HepG2 (cell line): ENCODE results near the gene DNAJB11.

Experiments used
- CENPBD1 ChIP-seq: sonication (generic); formaldehyde crosslinking; IDR thresholded peaks from 2 replicates; pipeline ENCODE4 v1.8.0; 2022; ENCODE audit warnings: missing genetic modification reagents, low read depth, mild to moderate bottlenecking, borderline replicate concordance
- EZH2 ChIP-seq: conservative IDR thresholded peaks from 2 replicates; pipeline ENCODE4 v1.6.1; 2012; ENCODE audit warnings: mild to moderate bottlenecking, low read depth, low read length, moderate library complexity
- HOXA7 ChIP-seq: sonication (generic); formaldehyde crosslinking; IDR thresholded peaks from 2 replicates; pipeline ENCODE4 v1.8.1; 2022; ENCODE audit warnings: mild to moderate bottlenecking, missing genetic modification reagents, moderate library complexity
- JUN ChIP-seq: sonication (generic); formaldehyde crosslinking; IDR thresholded peaks from 2 replicates; pipeline ENCODE4 v1.4.0; 2020; ENCODE audit warnings: mild to moderate bottlenecking, missing genetic modification reagents
- SUZ12 ChIP-seq: fragments of 150-350 bp; IDR thresholded peaks from 2 replicates; pipeline ENCODE4 v1.6.1; 2014; ENCODE audit warnings: low read depth, low read length
- ZFP91 ChIP-seq: sonication (generic); formaldehyde crosslinking; IDR thresholded peaks from 2 replicates; pipeline ENCODE4 v1.9.0; 2022; ENCODE audit warnings: missing genetic modification reagents, mild to moderate bottlenecking, borderline replicate concordance
- ZNF850 ChIP-seq: sonication (generic); formaldehyde crosslinking; conservative IDR thresholded peaks from 2 replicates; pipeline ENCODE4 v1.9.0; 2021; ENCODE audit warnings: mild to moderate bottlenecking, missing genetic modification reagents
- ZSCAN29 ChIP-seq: sonication (generic); formaldehyde crosslinking; conservative IDR thresholded peaks from 2 replicates; pipeline ENCODE4 v1.4.0; 2020; ENCODE audit warnings: mild to moderate bottlenecking, missing genetic modification reagents
- TF ChIP-seq, protein P1 (sequence below): sonication (generic); formaldehyde crosslinking; IDR thresholded peaks from 2 replicates; pipeline ENCODE4 v1.5.0; 2020; ENCODE audit warnings: mild to moderate bottlenecking, missing genetic modification reagents, moderate library complexity
- TF ChIP-seq, protein P2 (sequence below): sonication (generic); formaldehyde crosslinking; IDR thresholded peaks from 2 replicates; pipeline ENCODE4 v1.5.1; 2020; ENCODE audit warnings: mild to moderate bottlenecking, moderate library complexity, missing genetic modification reagents
- TF ChIP-seq, protein P3 (sequence below): IDR thresholded peaks from 2 replicates; pipeline ENCODE4 v1.6.1; 2016; ENCODE audit warnings: low read depth

DNA sequence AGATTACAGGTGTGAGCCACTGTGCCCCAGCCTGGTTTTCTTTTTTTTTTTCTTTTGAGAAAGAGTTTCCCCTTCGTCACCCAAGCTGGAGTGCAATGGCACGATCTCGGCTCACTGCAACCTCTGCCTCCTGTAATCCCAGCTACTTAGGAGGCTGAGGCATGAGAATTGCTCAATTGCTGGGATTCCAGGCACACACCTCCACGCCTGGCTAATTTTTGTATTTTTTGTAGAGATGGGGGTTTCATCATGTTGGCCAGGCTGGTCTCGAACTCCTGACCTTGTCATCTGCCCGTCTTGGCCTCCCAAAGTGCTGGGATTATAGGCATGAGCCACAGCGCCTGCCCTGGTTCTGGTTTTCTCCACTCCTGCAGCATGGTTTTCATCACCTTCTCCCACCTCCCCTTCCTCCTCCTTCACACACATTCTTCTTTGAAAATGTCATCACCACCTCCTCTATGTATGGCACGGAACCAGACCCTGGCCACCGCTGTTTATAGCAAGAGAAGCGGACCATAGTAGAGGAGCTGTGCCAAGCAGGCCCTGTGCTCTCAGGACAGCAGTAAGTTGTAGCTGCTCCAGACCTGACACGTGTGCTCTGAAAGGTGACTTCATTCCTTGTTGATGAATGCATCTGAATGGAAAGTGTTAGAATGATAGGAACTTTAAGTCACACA lies 27.7 kb downstream of the DNAJB11 start:
- no peak for TF ChIP-seq CENPBD1 (CRISPR knock-in tag)
- TF ChIP-seq EZH2 = no peak
- no peak for TF ChIP-seq SUZ12
- TF ChIP-seq, protein P1, sequence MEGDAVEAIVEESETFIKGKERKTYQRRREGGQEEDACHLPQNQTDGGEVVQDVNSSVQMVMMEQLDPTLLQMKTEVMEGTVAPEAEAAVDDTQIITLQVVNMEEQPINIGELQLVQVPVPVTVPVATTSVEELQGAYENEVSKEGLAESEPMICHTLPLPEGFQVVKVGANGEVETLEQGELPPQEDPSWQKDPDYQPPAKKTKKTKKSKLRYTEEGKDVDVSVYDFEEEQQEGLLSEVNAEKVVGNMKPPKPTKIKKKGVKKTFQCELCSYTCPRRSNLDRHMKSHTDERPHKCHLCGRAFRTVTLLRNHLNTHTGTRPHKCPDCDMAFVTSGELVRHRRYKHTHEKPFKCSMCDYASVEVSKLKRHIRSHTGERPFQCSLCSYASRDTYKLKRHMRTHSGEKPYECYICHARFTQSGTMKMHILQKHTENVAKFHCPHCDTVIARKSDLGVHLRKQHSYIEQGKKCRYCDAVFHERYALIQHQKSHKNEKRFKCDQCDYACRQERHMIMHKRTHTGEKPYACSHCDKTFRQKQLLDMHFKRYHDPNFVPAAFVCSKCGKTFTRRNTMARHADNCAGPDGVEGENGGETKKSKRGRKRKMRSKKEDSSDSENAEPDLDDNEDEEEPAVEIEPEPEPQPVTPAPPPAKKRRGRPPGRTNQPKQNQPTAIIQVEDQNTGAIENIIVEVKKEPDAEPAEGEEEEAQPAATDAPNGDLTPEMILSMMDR = no peak
- TF ChIP-seq HOXA7 = no peak
- TF ChIP-seq, protein P2, sequence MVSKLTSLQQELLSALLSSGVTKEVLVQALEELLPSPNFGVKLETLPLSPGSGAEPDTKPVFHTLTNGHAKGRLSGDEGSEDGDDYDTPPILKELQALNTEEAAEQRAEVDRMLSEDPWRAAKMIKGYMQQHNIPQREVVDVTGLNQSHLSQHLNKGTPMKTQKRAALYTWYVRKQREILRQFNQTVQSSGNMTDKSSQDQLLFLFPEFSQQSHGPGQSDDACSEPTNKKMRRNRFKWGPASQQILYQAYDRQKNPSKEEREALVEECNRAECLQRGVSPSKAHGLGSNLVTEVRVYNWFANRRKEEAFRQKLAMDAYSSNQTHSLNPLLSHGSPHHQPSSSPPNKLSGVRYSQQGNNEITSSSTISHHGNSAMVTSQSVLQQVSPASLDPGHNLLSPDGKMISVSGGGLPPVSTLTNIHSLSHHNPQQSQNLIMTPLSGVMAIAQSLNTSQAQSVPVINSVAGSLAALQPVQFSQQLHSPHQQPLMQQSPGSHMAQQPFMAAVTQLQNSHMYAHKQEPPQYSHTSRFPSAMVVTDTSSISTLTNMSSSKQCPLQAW (CRISPR knock-in tag) = no peak
- no peak for TF ChIP-seq ZFP91
- no peak for TF ChIP-seq ZSCAN29 (CRISPR knock-in tag)
- TF ChIP-seq, protein P3, sequence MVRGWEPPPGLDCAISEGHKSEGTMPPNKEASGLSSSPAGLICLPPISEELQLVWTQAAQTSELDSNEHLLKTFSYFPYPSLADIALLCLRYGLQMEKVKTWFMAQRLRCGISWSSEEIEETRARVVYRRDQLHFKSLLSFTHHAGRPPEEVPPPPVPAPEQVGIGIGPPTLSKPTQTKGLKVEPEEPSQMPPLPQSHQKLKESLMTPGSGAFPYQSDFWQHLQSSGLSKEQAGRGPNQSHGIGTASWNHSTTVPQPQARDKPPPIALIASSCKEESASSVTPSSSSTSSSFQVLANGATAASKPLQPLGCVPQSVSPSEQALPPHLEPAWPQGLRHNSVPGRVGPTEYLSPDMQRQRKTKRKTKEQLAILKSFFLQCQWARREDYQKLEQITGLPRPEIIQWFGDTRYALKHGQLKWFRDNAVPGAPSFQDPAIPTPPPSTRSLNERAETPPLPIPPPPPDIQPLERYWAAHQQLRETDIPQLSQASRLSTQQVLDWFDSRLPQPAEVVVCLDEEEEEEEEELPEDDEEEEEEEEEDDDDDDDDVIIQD (CRISPR knock-in tag) = no peak
- no peak for TF ChIP-seq JUN (CRISPR knock-in tag)
- no peak for TF ChIP-seq ZNF850 (CRISPR knock-in tag)
